HepG2 (cell line): ENCODE results near the gene NUP62. TPM values are rescaled to one million over a fixed set of nuclear protein-coding genes. Genes with fewer than 3 reads are reported as not detected.
A peak's percentile ranks its signal among the peaks of the same experiment; 100 is the strongest.

Source experiments
- ADNP ChIP-seq: sonication (generic); formaldehyde crosslinking; IDR thresholded peaks from 2 replicates; pipeline ENCODE4 v1.4.0; 2020; ENCODE audit warnings: missing genetic modification reagents
- E2F1 ChIP-seq: sonication (generic); formaldehyde crosslinking; IDR thresholded peaks from 2 replicates; pipeline ENCODE4 v1.5.0; 2020; ENCODE audit warnings: missing genetic modification reagents
- IRF9 ChIP-seq: sonication (generic); formaldehyde crosslinking; IDR thresholded peaks from 2 replicates; pipeline ENCODE4 v1.8.0; 2022; ENCODE audit warnings: missing genetic modification reagents, mild to moderate bottlenecking, borderline replicate concordance
- JUND ChIP-seq: sonication (generic); formaldehyde crosslinking; IDR thresholded peaks from 2 replicates; pipeline ENCODE4 v1.8.0; 2022; ENCODE audit warnings: mild to moderate bottlenecking, missing genetic modification reagents
- NFRKB ChIP-seq: fragments of 450-650 bp; IDR thresholded peaks from 2 replicates; pipeline ENCODE4 v1.6.1; 2017
- NPAS2 ChIP-seq: sonication (generic); formaldehyde crosslinking; IDR thresholded peaks from 2 replicates; pipeline ENCODE4 v1.8.0; 2022; ENCODE audit warnings: mild to moderate bottlenecking, missing genetic modification reagents, borderline replicate concordance
- SKI ChIP-seq: fragments of 450-650 bp; IDR thresholded peaks from one replicate; pipeline ENCODE4 v1.6.1; 2018; ENCODE audit warnings: mild to moderate bottlenecking; ENCODE audit not compliant: partially characterized antibody
- SSRP1 ChIP-seq: IDR thresholded peaks from 2 replicates; pipeline ENCODE4 v1.6.1; 2016; ENCODE audit warnings: control low read depth
- TBX2 ChIP-seq: sonication (generic); formaldehyde crosslinking; IDR thresholded peaks from 2 replicates; pipeline ENCODE4 v1.5.0; 2020; ENCODE audit warnings: missing genetic modification reagents, mild to moderate bottlenecking, borderline replicate concordance
- ZFP37 ChIP-seq: sonication (generic); formaldehyde crosslinking; IDR thresholded peaks from 2 replicates; pipeline ENCODE4 v1.4.0; 2020; ENCODE audit warnings: missing genetic modification reagents, borderline replicate concordance
- ZNF101 ChIP-seq: sonication (generic); formaldehyde crosslinking; IDR thresholded peaks from 2 replicates; pipeline ENCODE4 v1.4.0; 2020; ENCODE audit warnings: mild to moderate bottlenecking, low read depth, missing genetic modification reagents, borderline replicate concordance
- ZNF276 ChIP-seq: sonication (generic); formaldehyde crosslinking; IDR thresholded peaks from 2 replicates; pipeline ENCODE4 v1.4.0; 2020; ENCODE audit warnings: mild to moderate bottlenecking, low read depth, missing genetic modification reagents
- ZNF432 ChIP-seq: sonication (generic); formaldehyde crosslinking; IDR thresholded peaks from 2 replicates; pipeline ENCODE4 v1.5.0; 2020; ENCODE audit warnings: missing genetic modification reagents, mild to moderate bottlenecking, borderline replicate concordance
- ZNF549 ChIP-seq: sonication (generic); formaldehyde crosslinking; IDR thresholded peaks from 2 replicates; pipeline ENCODE4 v1.5.0; 2020; ENCODE audit warnings: missing genetic modification reagents
- ZNF646 ChIP-seq: sonication (generic); formaldehyde crosslinking; IDR thresholded peaks from 2 replicates; pipeline ENCODE4 v1.9.0; 2021; ENCODE audit warnings: mild to moderate bottlenecking, missing genetic modification reagents
- ZNF704 ChIP-seq: sonication (generic); formaldehyde crosslinking; IDR thresholded peaks from 2 replicates; pipeline ENCODE4 v1.8.1; 2023; ENCODE audit warnings: mild to moderate bottlenecking, inconsistent platforms, moderate library complexity, missing genetic modification reagents, borderline replicate concordance
- ZSCAN31 ChIP-seq: sonication (generic); formaldehyde crosslinking; IDR thresholded peaks from 2 replicates; pipeline ENCODE4 v1.5.0; 2020; ENCODE audit warnings: low read depth, mild to moderate bottlenecking, missing genetic modification reagents
- polyA plus RNA-seq, 8 experiments: library from polyadenylated mRNA; depleted of rRNA in 3 of 8; stranded (reverse) in 7 of 8; unstranded in 1 of 8; fragments of >200 nt; fragmentation: Illumina TruSeq in 4 of 8; extraction: Trizol in 4 of 8; gene quantifications; 2 replicates each; pipeline versions ENCODE4 v1.2.1 to v1.2.3, GENCODE V29; 2011 to 2016; ENCODE audit warnings: low read depth in 4 of 8, missing spikeins in 1 of 8, mixed read lengths in 1 of 8; ENCODE audit not compliant: insufficient read depth in 1 of 8
- total RNA-seq, 5 experiments: library from RNA; depleted of rRNA; stranded (reverse); fragments of >200 nt; fragmentation: Illumina TruSeq; extraction: Trizol; gene quantifications; 2 replicates each; pipeline ENCODE4 v1.2.3, GENCODE V29; 2016; ENCODE audit warnings: low read depth in 1 of 5

NUP62 gene
- total and polyA plus RNA-seq, 2 of the 13 experiments (the other 11 are each of a cell fraction or from before 2014, with no cell fraction given), result 16.5 to 41.5 TPM

GRCh38 chr19:49869484-49870308 is 59.6 kb downstream of the NUP62 start (continued):
- peak; percentile 46; the same call in 1 of the 2 replicates for TF ChIP-seq ZNF276
- TF ChIP-seq ZNF704 (CRISPR knock-in tag), result 0 out of 2 replicates have a peak, but pooled peaks have one; percentile 28
- TF ChIP-seq JUND, result 0 out of 2 replicates have a peak, but pooled peaks have one; percentile 45
- TF ChIP-seq ZSCAN31, result peak; percentile 53; the same call in 1 of the 2 replicates
- no peak for TF ChIP-seq ZNF101 (CRISPR knock-in tag)
- TF ChIP-seq SSRP1 (CRISPR knock-in tag), result no peak
- TF ChIP-seq E2F1, result no peak
- TF ChIP-seq ZNF646 (CRISPR knock-in tag), result no peak
- no peak for TF ChIP-seq ZFP37 (CRISPR knock-in tag)
- no peak for TF ChIP-seq SKI
- TF ChIP-seq NPAS2, result no peak
- TF ChIP-seq ADNP (CRISPR knock-in tag), result no peak
- TF ChIP-seq ZNF432 (CRISPR knock-in tag), result no peak
- no peak for TF ChIP-seq ZNF549 (CRISPR knock-in tag)
- no peak for TF ChIP-seq NFRKB
- peak; percentile 64; the same call in 1 of the 2 replicates for TF ChIP-seq IRF9 (CRISPR knock-in tag)
- peak; percentile 62; the same call in 1 of the 2 replicates for TF ChIP-seq TBX2 (CRISPR knock-in tag)
